Mesenchymal stem cell (in vitro differentiated cells and primary cell): ENCODE measurements around the gene OPRL1.
"Not testable (repeated sequence)": the region's sequence is repeated elsewhere in the genome, so short reads cannot be mapped to it uniquely, and the experiment has no call there.

Experiments used
- DNase-seq: peaks from one replicate; pipeline ENCODE4 v3.0.0-alpha.2; 2013
- H2AFZ ChIP-seq: one replicate; pipeline ENCODE4 v1.6.1; 2013; ENCODE audit warnings: low read depth, mild to moderate bottlenecking, control low read depth, inconsistent platforms, low read length, moderate library complexity
- H2AK5ac ChIP-seq: 2 replicates; pipeline ENCODE4 v1.6.1; 2013; ENCODE audit warnings: low read length, moderate library complexity, mild to moderate bottlenecking, inconsistent platforms; ENCODE audit not compliant: severe bottlenecking
- H2BK120ac ChIP-seq: one replicate; pipeline ENCODE4 v1.6.1; 2013; ENCODE audit warnings: low read depth, mild to moderate bottlenecking, inconsistent platforms, low read length, moderate library complexity
- H2BK12ac ChIP-seq, 2 experiments: one replicate each; pipeline ENCODE4 v1.6.1; 2013; ENCODE audit warnings: inconsistent platforms in 2 of 2, low read length in 2 of 2, mild to moderate bottlenecking in 2 of 2, moderate library complexity in 2 of 2, control low read depth in 1 of 2
- H2BK15ac ChIP-seq: one replicate; pipeline ENCODE4 v1.6.1; 2013; ENCODE audit warnings: mild to moderate bottlenecking, low read depth, inconsistent platforms; ENCODE audit not compliant: poor library complexity, severe bottlenecking
- H2BK5ac ChIP-seq: 2 replicates; pipeline ENCODE4 v1.6.1; 2013; ENCODE audit warnings: low read depth, mild to moderate bottlenecking, low read length, control low read depth, inconsistent platforms; ENCODE audit not compliant: poor library complexity, severe bottlenecking
- H3K14ac ChIP-seq, 2 experiments: one replicate each; pipeline ENCODE4 v1.6.1; 2013; ENCODE audit warnings: inconsistent platforms in 2 of 2, low read length in 2 of 2, control low read depth in 1 of 2, mild to moderate bottlenecking in 1 of 2, moderate library complexity in 1 of 2
- H3K18ac ChIP-seq, 2 experiments: one replicate each; pipeline ENCODE4 v1.6.1; 2013; ENCODE audit warnings: inconsistent platforms in 2 of 2, low read length in 2 of 2, control low read depth in 1 of 2, low read depth in 1 of 2, mild to moderate bottlenecking in 1 of 2
- H3K23ac ChIP-seq, 2 experiments: one replicate each; pipeline ENCODE4 v1.6.1; 2013; ENCODE audit warnings: inconsistent platforms in 2 of 2, low read length in 2 of 2, mild to moderate bottlenecking in 2 of 2, moderate library complexity in 2 of 2, control low read depth in 1 of 2
- H3K27ac ChIP-seq: 2 replicates; pipeline ENCODE4 v1.5.1; 2013; ENCODE audit warnings: mild to moderate bottlenecking, moderate library complexity, low read length, control low read depth, inconsistent platforms; ENCODE audit not compliant: poor library complexity, severe bottlenecking
- H3K27me3 ChIP-seq, 2 experiments: 2 replicates each; pipeline versions ENCODE4 v1.6.1 to v1.7.0; 2013; ENCODE audit warnings: low read length in 2 of 2, mild to moderate bottlenecking in 2 of 2, moderate library complexity in 2 of 2, control low read depth in 1 of 2, inconsistent platforms in 1 of 2; ENCODE audit not compliant: control insufficient read depth in 1 of 2, insufficient read depth in 1 of 2
- H3K36me3 ChIP-seq, 2 experiments: 2 replicates each; pipeline versions ENCODE4 v1.6.1 to v1.7.0; 2013; ENCODE audit warnings: low read length in 2 of 2, control low read depth in 1 of 2, inconsistent platforms in 1 of 2, low read depth in 1 of 2, mild to moderate bottlenecking in 1 of 2; ENCODE audit not compliant: insufficient read depth in 2 of 2, control insufficient read depth in 1 of 2
- H3K4ac ChIP-seq, 2 experiments: one replicate each; pipeline ENCODE4 v1.6.1; 2013; ENCODE audit warnings: inconsistent platforms in 2 of 2, low read length in 2 of 2, mild to moderate bottlenecking in 2 of 2, moderate library complexity in 2 of 2, control low read depth in 1 of 2, low read depth in 1 of 2
- H3K4me1 ChIP-seq: 2 replicates; pipeline ENCODE4 v1.6.1; 2013; ENCODE audit warnings: low read depth, low read length, control low read depth; ENCODE audit not compliant: control insufficient read depth, insufficient read depth
- H3K4me2 ChIP-seq: 2 replicates; pipeline ENCODE4 v1.6.1; 2013; ENCODE audit warnings: low read length, mild to moderate bottlenecking, inconsistent platforms; ENCODE audit not compliant: poor library complexity, severe bottlenecking
- H3K4me3 ChIP-seq, 2 experiments: 2 replicates each; pipeline versions ENCODE4 v1.5.1 to v1.7.0; 2013; ENCODE audit warnings: low read length in 2 of 2, mild to moderate bottlenecking in 2 of 2, control low read depth in 1 of 2, low read depth in 1 of 2; ENCODE audit not compliant: insufficient read depth in 1 of 2
- H3K79me1 ChIP-seq: replicated peaks from 2 replicates; pipeline ENCODE4 v1.6.1; 2013; ENCODE audit warnings: mild to moderate bottlenecking, control low read depth, low read length, inconsistent platforms; ENCODE audit not compliant: poor library complexity, severe bottlenecking
- H3K9ac ChIP-seq: 2 replicates; pipeline ENCODE4 v1.7.0; 2013; ENCODE audit warnings: mild to moderate bottlenecking, low read length, moderate library complexity
- H3K9me3 ChIP-seq: 2 replicates; pipeline ENCODE4 v1.7.0; 2013; ENCODE audit warnings: mild to moderate bottlenecking, low read length; ENCODE audit not compliant: control insufficient read depth
- H4K8ac ChIP-seq: one replicate; pipeline ENCODE4 v1.6.1; 2013; ENCODE audit warnings: inconsistent platforms, mild to moderate bottlenecking, low read length, moderate library complexity
- H4K91ac ChIP-seq: one replicate; pipeline ENCODE4 v1.6.1; 2013; ENCODE audit warnings: mild to moderate bottlenecking, low read length, inconsistent platforms
- WGBS: methylation state at CpG from one replicate; pipeline ENCODE4 v1.1.7; 2013; ENCODE audit warnings: mixed read lengths; 5-methylcytosine and 5-hydroxymethylcytosine counted together

The OPRL1 gene

DNA sequence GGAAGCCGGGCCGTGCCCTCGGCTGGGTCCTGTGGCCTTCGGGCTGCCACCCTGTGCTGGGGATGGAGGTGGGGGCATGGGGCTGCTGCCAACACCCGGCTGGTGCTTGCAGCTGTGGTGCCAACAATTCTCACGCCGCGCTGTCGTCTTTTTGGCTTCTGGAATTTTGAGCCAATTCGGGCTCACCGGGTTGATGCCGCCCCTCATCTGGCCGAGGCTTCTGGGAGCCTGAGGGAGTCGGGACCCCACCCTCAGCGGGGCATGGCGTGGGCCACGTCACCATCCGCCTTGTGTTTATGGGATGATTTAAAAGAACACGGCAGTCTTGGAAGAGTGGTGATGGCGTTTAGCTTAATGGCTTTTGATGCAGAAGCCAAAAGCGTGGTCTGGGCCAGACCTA is 36.1 kb downstream of the OPRL1 start:
- WGBS: 87% methylated on average over 21 of the region's 21 CpGs
- no peak overlapping the region for H3K23ac ChIP-seq
- no peak overlapping the region for H2BK5ac ChIP-seq
- no peak overlapping the region for H2BK120ac ChIP-seq
- H3K18ac ChIP-seq: no peak overlapping the region
- no peaks in the 10 kb centered on the region for H3K36me3 ChIP-seq
- H4K8ac ChIP-seq: no peak overlapping the region
- no peak overlapping the region for H3K9ac ChIP-seq
- H3K4ac ChIP-seq: no peak overlapping the region
- H2AK5ac ChIP-seq: no peak overlapping the region
- no peak for DNase-seq
- H3K14ac ChIP-seq: no peak overlapping the region
- no peak overlapping the region for H3K4me2 ChIP-seq
- H4K91ac ChIP-seq: no peak overlapping the region
- no peaks in the 10 kb centered on the region for H3K79me1 ChIP-seq
- H3K27me3 ChIP-seq: peaks cover 30 to 66% of the 10 kb centered on the region in 2 experiments
- H3K9me3 ChIP-seq: no peaks in the 10 kb centered on the region
- H3K4me3 ChIP-seq: no peak overlapping the region
- no peak overlapping the region for H2BK12ac ChIP-seq
- H2AFZ ChIP-seq: no peak overlapping the region
- H3K4me1 ChIP-seq: peaks cover 8% of the 10 kb centered on the region
- no peak overlapping the region for H3K27ac ChIP-seq
- H2BK15ac ChIP-seq: no peak overlapping the region

DNA sequence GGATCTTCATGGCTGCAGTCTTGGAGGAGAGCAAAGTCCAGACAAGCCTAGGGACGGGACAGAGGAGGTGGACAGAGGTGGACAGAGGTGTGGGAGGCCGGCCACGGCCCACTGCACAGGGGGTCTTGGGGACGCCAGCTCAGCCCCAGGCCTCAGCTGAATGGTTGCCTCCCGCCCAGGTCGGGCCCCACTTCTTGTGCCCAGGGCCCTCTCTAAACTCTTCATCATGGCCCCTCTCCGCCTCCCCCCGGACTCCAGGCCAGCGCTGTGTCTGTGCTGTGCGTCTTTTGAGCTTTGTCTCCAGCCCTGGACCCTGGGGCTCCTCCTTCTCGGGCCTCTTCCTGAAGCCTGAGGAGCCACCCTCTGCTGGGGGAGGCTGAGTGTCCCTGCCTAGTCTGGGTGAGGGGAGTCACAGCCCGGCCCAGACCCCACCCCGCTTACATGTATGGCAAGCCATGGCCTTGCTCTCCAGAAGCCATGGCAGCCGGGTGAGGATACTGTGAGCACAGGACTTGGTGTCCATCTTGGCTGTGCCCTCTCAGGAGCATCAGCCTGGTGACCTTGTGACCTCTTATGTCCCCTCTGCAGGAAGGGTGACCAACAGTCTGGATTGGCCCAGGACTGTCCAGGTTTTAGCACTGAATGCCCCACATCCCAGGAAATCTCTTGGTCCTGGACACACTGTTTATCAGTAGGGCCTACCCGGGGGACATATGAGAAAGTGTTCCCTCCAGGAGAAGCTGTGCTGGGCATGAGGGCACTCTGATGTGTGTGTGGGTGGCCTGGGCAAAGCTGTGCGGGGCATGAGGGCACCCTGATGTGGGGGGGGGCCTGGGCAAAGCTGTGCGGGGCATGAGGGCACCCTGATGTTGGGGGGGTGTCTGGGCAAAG is 36.9 kb downstream of the OPRL1 start:
- Histone ChIP-seq H4K91ac (no peak overlapping the region), H3K14ac (no peak overlapping the region), H3K4me3 (no peak overlapping the region), H4K8ac (no peak overlapping the region), H2AK5ac (no peak overlapping the region), H3K23ac (no peak overlapping the region), H3K27me3 (peaks cover 38 to 71% of the 10 kb centered on the region in 2 experiments), H3K4ac (no peak overlapping the region), H3K4me1 (peaks cover 8% of the 10 kb centered on the region), H3K27ac (no peak overlapping the region), H2BK12ac (no peak overlapping the region), H3K18ac (no peak overlapping the region), H3K79me1 (no peaks in the 10 kb centered on the region), H2AFZ (no peak overlapping the region), H3K9ac (no peak overlapping the region), H3K36me3 (no peaks in the 10 kb centered on the region), H2BK15ac (no peak overlapping the region), H3K4me2 (no peak overlapping the region), H2BK5ac (no peak overlapping the region), H2BK120ac (no peak overlapping the region), H3K9me3 (no peaks in the 10 kb centered on the region)
- no peak for DNase-seq
- WGBS: 83% methylated on average over 15 of the region's 17 CpGs

DNA sequence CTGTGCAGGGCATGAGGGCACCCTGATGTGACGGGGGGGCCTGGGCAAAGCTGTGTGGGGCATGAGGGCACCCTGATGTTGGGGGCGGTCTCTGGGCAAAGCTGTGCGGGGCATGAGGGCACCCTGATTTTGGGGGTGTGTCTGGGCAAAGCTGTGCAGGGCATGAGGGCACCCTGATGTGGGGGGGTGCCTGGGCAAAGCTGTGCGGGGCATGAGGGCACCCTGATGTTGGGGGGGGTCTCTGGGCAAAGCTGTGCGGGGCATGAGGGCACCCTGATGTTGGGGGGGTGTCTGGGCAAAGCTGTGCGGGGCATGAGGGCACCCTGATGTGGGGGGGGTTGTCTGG is 37.5 kb downstream of the OPRL1 start:
- WGBS: 40% methylated on average over 1 of the region's 6 CpGs
- not testable (repeated sequence) for H3K4me2 ChIP-seq, H2BK5ac ChIP-seq

DNA sequence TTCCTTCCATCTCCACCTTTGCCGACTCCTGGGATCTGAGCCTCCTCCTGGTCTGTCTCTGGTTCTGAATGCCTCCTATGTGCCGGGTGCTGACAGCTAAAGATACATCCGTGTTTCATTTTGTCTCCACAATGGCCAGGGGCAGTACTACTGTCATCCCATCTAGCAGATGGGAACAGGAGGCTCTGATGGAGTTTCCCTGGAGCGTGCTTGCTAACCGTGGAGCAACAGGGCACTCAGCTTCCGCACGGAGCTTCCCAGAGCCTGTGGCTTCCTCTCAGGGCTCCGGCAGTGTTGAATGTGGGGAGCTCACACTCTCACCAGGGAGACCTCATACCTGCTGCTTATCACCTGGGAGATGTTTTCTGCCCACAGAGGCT is 39.4 kb downstream of the OPRL1 start:
- Histone ChIP-seq H3K27ac (no peak overlapping the region), H3K23ac (no peak overlapping the region), H2BK12ac (no peak overlapping the region), H2BK120ac (no peak overlapping the region), H3K27me3 (peaks cover 41 to 65% of the 10 kb centered on the region in 2 experiments), H3K4me1 (peaks cover 8% of the 10 kb centered on the region), H3K4me3 (no peak overlapping the region), H2AFZ (no peak overlapping the region), H3K4ac (no peak overlapping the region), H2BK5ac (no peak overlapping the region), H3K4me2 (no peak overlapping the region), H4K91ac (no peak overlapping the region), H3K14ac (no peak overlapping the region), H3K18ac (no peak overlapping the region), H2BK15ac (no peak overlapping the region), H3K9me3 (no peaks in the 10 kb centered on the region), H3K79me1 (no peaks in the 10 kb centered on the region), H4K8ac (no peak overlapping the region), H3K36me3 (no peaks in the 10 kb centered on the region), H2AK5ac (no peak overlapping the region), H3K9ac (no peak overlapping the region)
- WGBS: 82% methylated on average over 8 of the region's 8 CpGs
- no peak for DNase-seq

More for the DNA sequence above, 37.5 kb downstream of the OPRL1 start:
- H3K14ac ChIP-seq, H3K4ac ChIP-seq, H2AFZ ChIP-seq, H4K8ac ChIP-seq, H2BK12ac ChIP-seq, H3K36me3 ChIP-seq, H3K4me3 ChIP-seq, H3K27ac ChIP-seq, H4K91ac ChIP-seq, H3K18ac ChIP-seq, H3K9ac ChIP-seq, H3K23ac ChIP-seq, H2BK120ac ChIP-seq, H2AK5ac ChIP-seq, H3K79me1 ChIP-seq, H3K9me3 ChIP-seq, H2BK15ac ChIP-seq, DNase-seq, H3K4me1 ChIP-seq: not testable (repeated sequence)
- H3K27me3 ChIP-seq: peaks cover 41 to 71% of the 10 kb centered on the region in 2 experiments
